Lung microvascular endothelial cell (primary cell): ENCODE measurements around the gene PNPLA2. TPM values are rescaled to one million over a fixed set of nuclear protein-coding genes. Genes with fewer than 3 reads are reported as not detected.

Experiments used
- DNase-seq, 2 donors: peaks; one replicate each; pipeline versions ENCODE4 v3.0.0 to v3.0.0-alpha.2; 2010; ENCODE audit warnings: low read depth in 2 of 2
- total RNA-seq: library from RNA; depleted of rRNA; stranded (reverse); fragments of >200 nt; gene quantifications from 2 replicates; pipeline ENCODE4 v1.2.1, GENCODE V29; 2014

PNPLA2 gene
- total RNA-seq, 1 donor from 2014 or later: 50.6 TPM

- no peak for DNase-seq
Measured at GRCh38 chr11:871472-871871, 52.8 kb downstream of the PNPLA2 start.

- no peak for DNase-seq
Measured at GRCh38 chr11:872799-873198, 54.1 kb downstream of the PNPLA2 start.

GRCh38 chr11:873706-874105, 55.0 kb downstream of the PNPLA2 start:
- DNase-seq: no peak

Other genes starting within 250 kb of the PNPLA2 start
- gene PHRF1, start 242.4 kb upstream of the PNPLA2 start, total RNA-seq: 11.6 and 16.9 TPM in 2 replicates
- gene IRF7, start 203.0 kb upstream of the PNPLA2 start, total RNA-seq: 7.6 and 10.9 TPM in 2 replicates
- not detected in 2 replicates for gene CDHR5, start 194.0 kb upstream of the PNPLA2 start, total RNA-seq
- gene SCT, start 191.7 kb upstream of the PNPLA2 start, total RNA-seq: not detected in 2 replicates
- gene DRD4, start 181.6 kb upstream of the PNPLA2 start, total RNA-seq: not detected in 2 replicates
- 26.8 and 27.4 TPM in 2 replicates for gene DEAF1, start 123.7 kb upstream of the PNPLA2 start, total RNA-seq
- gene TMEM80, start 123.1 kb upstream of the PNPLA2 start, total RNA-seq: 4.8 and 8.5 TPM in 2 replicates
- 0.99 and 2.6 TPM in 2 replicates for gene EPS8L2, start 112.7 kb upstream of the PNPLA2 start, total RNA-seq
- gene TALDO1, start 71.5 kb upstream of the PNPLA2 start, total RNA-seq: 86.7 and 121 TPM in 2 replicates
- 17.0 and 21.4 TPM in 2 replicates for gene GATD1, start 41.4 kb upstream of the PNPLA2 start, total RNA-seq
- under 0.01 TPM in 2 replicates for gene CEND1, start 28.8 kb upstream of the PNPLA2 start, total RNA-seq
- gene SLC25A22, start 20.6 kb upstream of the PNPLA2 start, total RNA-seq: 4.1 and 6.3 TPM in 2 replicates
- gene PIDD1, start 13.7 kb upstream of the PNPLA2 start, total RNA-seq: 3.7 and 4.8 TPM in 2 replicates
- 232 and 383 TPM in 2 replicates for gene RPLP2, start 8.9 kb upstream of the PNPLA2 start, total RNA-seq
- gene CRACR2B, start 9.0 kb downstream of the PNPLA2 start, total RNA-seq: 11.6 and 15.9 TPM in 2 replicates
- gene CD151, start 14.0 kb downstream of the PNPLA2 start, total RNA-seq: 460 and 726 TPM in 2 replicates
- 246 and 284 TPM in 2 replicates for gene POLR2L, start 23.6 kb downstream of the PNPLA2 start, total RNA-seq
- 79.8 and 182 TPM in 2 replicates for gene TSPAN4, start 23.9 kb downstream of the PNPLA2 start, total RNA-seq
- gene CHID1, start 91.9 kb downstream of the PNPLA2 start, total RNA-seq: 28.8 and 42.3 TPM in 2 replicates
- 23.1 and 26.0 TPM in 2 replicates for gene AP2A2, start 107.0 kb downstream of the PNPLA2 start, total RNA-seq
- not detected in 2 replicates for gene MUC6, start 217.8 kb downstream of the PNPLA2 start, total RNA-seq